Liver (tissue), 9 donors: ENCODE measurements around the gene SLC38A7. TPM values are rescaled to one million over a fixed set of nuclear protein-coding genes. Genes with fewer than 3 reads are reported as not detected.

Source experiments
- DNase-seq: peaks from one replicate; pipeline ENCODE4 v3.0.0-alpha.2; 2017; ENCODE audit warnings: low spot score
- H3K27ac ChIP-seq, 2 donors: one replicate each; pipeline ENCODE4 v1.7.0; 2013; ENCODE audit warnings: inconsistent platforms in 2 of 2, low read length in 2 of 2, control low read depth in 1 of 2, low read depth in 1 of 2, mild to moderate bottlenecking in 1 of 2
- H3K27me3 ChIP-seq, 4 donors: one replicate each; pipeline versions ENCODE4 v1.6.1 to v1.7.0; 2013; ENCODE audit warnings: low read length in 3 of 4, inconsistent platforms in 1 of 4, mild to moderate bottlenecking in 1 of 4, moderate library complexity in 1 of 4; ENCODE audit not compliant: control insufficient read depth in 4 of 4, insufficient read depth in 4 of 4
- H3K36me3 ChIP-seq, 4 donors: one replicate each; pipeline versions ENCODE4 v1.6.1 to v1.7.0; 2013; ENCODE audit warnings: low read length in 3 of 4, mild to moderate bottlenecking in 3 of 4, low read depth in 1 of 4, moderate library complexity in 1 of 4; ENCODE audit not compliant: control insufficient read depth in 4 of 4, insufficient read depth in 3 of 4
- H3K4me1 ChIP-seq, 4 donors: one replicate each; pipeline versions ENCODE4 v1.6.1 to v1.7.0; 2013; ENCODE audit warnings: low read length in 3 of 4, mild to moderate bottlenecking in 3 of 4, moderate library complexity in 1 of 4; ENCODE audit not compliant: control insufficient read depth in 4 of 4, insufficient read depth in 4 of 4
- H3K4me3 ChIP-seq, 3 donors: one replicate each; pipeline versions ENCODE4 v1.6.1 to v1.7.0; 2013; ENCODE audit warnings: low read length in 3 of 3, control low read depth in 1 of 3, low read depth in 1 of 3, mild to moderate bottlenecking in 1 of 3
- H3K9ac ChIP-seq, 2 donors: one replicate each; pipeline ENCODE4 v1.7.0; 2013; ENCODE audit warnings: low read length in 2 of 2, mild to moderate bottlenecking in 2 of 2, moderate library complexity in 2 of 2, control low read depth in 1 of 2, low read depth in 1 of 2
- H3K9me3 ChIP-seq, 4 donors: one replicate each; pipeline versions ENCODE4 v1.6.1 to v1.7.0; 2013; ENCODE audit warnings: low read length in 3 of 4; ENCODE audit not compliant: control insufficient read depth in 4 of 4
- ATF3 ChIP-seq: IDR thresholded peaks from 2 replicates; pipeline ENCODE4 v1.6.1; 2016; ENCODE audit warnings: antibody characterized with exemption
- EGR1 ChIP-seq, 2 donors: IDR thresholded peaks; 2 replicates each; pipeline ENCODE4 v1.6.1; 2016 to 2018; ENCODE audit warnings: antibody characterized with exemption in 2 of 2, low read depth in 2 of 2
- FOXA1 ChIP-seq: IDR thresholded peaks from 2 replicates; pipeline ENCODE4 v1.6.1; 2016; ENCODE audit warnings: antibody characterized with exemption
- FOXA2 ChIP-seq: IDR thresholded peaks from 2 replicates; pipeline ENCODE4 v1.6.1; 2016; ENCODE audit warnings: antibody characterized with exemption
- GABPA ChIP-seq, 2 donors: IDR thresholded peaks in 1 of 2; conservative IDR thresholded peaks in 1 of 2; 2 replicates each; pipeline ENCODE4 v1.6.1; 2016; ENCODE audit warnings: antibody characterized with exemption in 2 of 2, mild to moderate bottlenecking in 1 of 2, moderate library complexity in 1 of 2
- HNF4A ChIP-seq, 2 donors: conservative IDR thresholded peaks; 2 replicates each; pipeline ENCODE4 v1.6.1; 2016; ENCODE audit warnings: antibody characterized with exemption in 2 of 2, mild to moderate bottlenecking in 2 of 2
- HNF4G ChIP-seq: IDR thresholded peaks from 2 replicates; pipeline ENCODE4 v1.6.1; 2016; ENCODE audit warnings: antibody characterized with exemption
- JUND ChIP-seq, 2 donors: IDR thresholded peaks; 2 replicates each; pipeline ENCODE4 v1.6.1; 2016; ENCODE audit warnings: antibody characterized with exemption in 2 of 2
- NR2F2 ChIP-seq: IDR thresholded peaks from 2 replicates; pipeline ENCODE4 v1.6.1; 2016; ENCODE audit warnings: antibody characterized with exemption
- RAD21 ChIP-seq, 2 donors: IDR thresholded peaks; 2 replicates each; pipeline ENCODE4 v1.6.1; 2016; ENCODE audit warnings: antibody characterized with exemption in 2 of 2, mild to moderate bottlenecking in 2 of 2
- REST ChIP-seq: IDR thresholded peaks from 2 replicates; pipeline ENCODE4 v1.6.1; 2016; ENCODE audit warnings: antibody characterized with exemption, mild to moderate bottlenecking
- RXRA ChIP-seq, 2 donors: IDR thresholded peaks; 2 replicates each; pipeline ENCODE4 v1.6.1; 2017 to 2018; ENCODE audit warnings: antibody characterized with exemption in 2 of 2, mild to moderate bottlenecking in 1 of 2
- SP1 ChIP-seq: IDR thresholded peaks from 2 replicates; pipeline ENCODE4 v1.6.1; 2018; ENCODE audit warnings: antibody characterized with exemption, mild to moderate bottlenecking
- TAF1 ChIP-seq: conservative IDR thresholded peaks from 2 replicates; pipeline ENCODE4 v1.6.1; 2016; ENCODE audit warnings: antibody characterized with exemption, mild to moderate bottlenecking
- YY1 ChIP-seq: IDR thresholded peaks from 2 replicates; pipeline ENCODE4 v1.6.1; 2016; ENCODE audit warnings: antibody characterized with exemption, mild to moderate bottlenecking
- ZBTB33 ChIP-seq: IDR thresholded peaks from 2 replicates; pipeline ENCODE4 v1.6.1; 2016; ENCODE audit warnings: antibody characterized with exemption
- WGBS: extraction: QIAGEN DNeasy Blood & Tissue Kit; methylation state at CpG from one replicate; pipeline ENCODE4 v1.1.7; 2013; 5-methylcytosine and 5-hydroxymethylcytosine counted together
- polyA plus RNA-seq, 2 donors: library from polyadenylated mRNA; stranded (reverse) in 1 of 2; unstranded in 1 of 2; fragments of 200-250 nt in 1 of 2; fragments of >200 nt in 1 of 2; fragmentation: Nextera tagmentation in 1 of 2; extraction: Ambion mirVana in 1 of 2; gene quantifications; one replicate each; pipeline versions ENCODE4 v1.2.1 to v1.2.3, GENCODE V29; 2013 to 2015
- total RNA-seq, 2 donors: library from RNA; depleted of rRNA; stranded (reverse); fragments of >200 nt; gene quantifications; one replicate each; pipeline ENCODE4 v1.2.3, GENCODE V29; 2014
- TF ChIP-seq, protein P1 (sequence below): fragments of 150-350 bp; IDR thresholded peaks from 2 replicates; pipeline ENCODE4 v1.5.1; 2017; ENCODE audit warnings: improper control_type of control experiment, low read depth, low read length; ENCODE audit not compliant: missing input control
- TF ChIP-seq, protein P2 (sequence below): IDR thresholded peaks from 2 replicates; pipeline ENCODE4 v1.6.1; 2016; ENCODE audit warnings: antibody characterized with exemption
- donor health status: healthy.
- donor health status: healthy.
- donor health status: healthy.
- donor health status: healthy.
- donor health status: healthy.

SLC38A7 gene
- total and polyA plus RNA-seq, 4 donors = 7.9 to 18.7 (median 11.0) TPM

DNA sequence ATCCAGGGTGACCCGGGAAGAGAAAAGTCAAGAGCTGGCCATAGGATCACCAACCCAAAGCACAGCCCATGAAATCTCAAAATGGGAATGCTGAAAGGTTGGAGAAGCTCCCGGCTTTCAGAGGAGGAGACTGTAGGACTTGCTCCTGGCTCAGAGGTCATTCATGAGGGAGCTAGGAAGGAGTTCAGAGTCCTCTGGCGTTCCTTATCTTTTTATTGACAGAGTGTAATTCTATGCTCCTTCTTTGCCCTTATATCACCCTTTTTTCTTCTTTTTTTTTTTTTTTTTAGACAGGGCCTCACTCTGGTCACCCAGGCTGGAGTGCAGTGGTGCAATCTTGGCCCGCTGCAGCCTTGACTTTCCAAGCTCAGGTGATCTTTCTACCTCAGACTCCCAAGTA lies 27.7 kb downstream of the SLC38A7 start:
- DNase-seq = no peak
- 80% methylated on average over 4 of the region's 4 CpGs for WGBS
- H3K9ac ChIP-seq = no peak overlapping the region
- H3K36me3 ChIP-seq = no peaks in the 10 kb centered on the region
- no peaks in the 10 kb centered on the region for H3K9me3 ChIP-seq
- H3K4me1 ChIP-seq = no peaks in the 10 kb centered on the region
- H3K27ac ChIP-seq = no peak overlapping the region
- no peak overlapping the region for H3K4me3 ChIP-seq
- H3K27me3 ChIP-seq = no peaks in the 10 kb centered on the region
- no peak for TF ChIP-seq HNF4G
- TF ChIP-seq SP1 = no peak
- TF ChIP-seq, protein P1, sequence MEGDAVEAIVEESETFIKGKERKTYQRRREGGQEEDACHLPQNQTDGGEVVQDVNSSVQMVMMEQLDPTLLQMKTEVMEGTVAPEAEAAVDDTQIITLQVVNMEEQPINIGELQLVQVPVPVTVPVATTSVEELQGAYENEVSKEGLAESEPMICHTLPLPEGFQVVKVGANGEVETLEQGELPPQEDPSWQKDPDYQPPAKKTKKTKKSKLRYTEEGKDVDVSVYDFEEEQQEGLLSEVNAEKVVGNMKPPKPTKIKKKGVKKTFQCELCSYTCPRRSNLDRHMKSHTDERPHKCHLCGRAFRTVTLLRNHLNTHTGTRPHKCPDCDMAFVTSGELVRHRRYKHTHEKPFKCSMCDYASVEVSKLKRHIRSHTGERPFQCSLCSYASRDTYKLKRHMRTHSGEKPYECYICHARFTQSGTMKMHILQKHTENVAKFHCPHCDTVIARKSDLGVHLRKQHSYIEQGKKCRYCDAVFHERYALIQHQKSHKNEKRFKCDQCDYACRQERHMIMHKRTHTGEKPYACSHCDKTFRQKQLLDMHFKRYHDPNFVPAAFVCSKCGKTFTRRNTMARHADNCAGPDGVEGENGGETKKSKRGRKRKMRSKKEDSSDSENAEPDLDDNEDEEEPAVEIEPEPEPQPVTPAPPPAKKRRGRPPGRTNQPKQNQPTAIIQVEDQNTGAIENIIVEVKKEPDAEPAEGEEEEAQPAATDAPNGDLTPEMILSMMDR = no peak
- TF ChIP-seq ZBTB33 = no peak

- TF ChIP-seq FOXA1 = no peak
- TF ChIP-seq EGR1 (IDR thresholded peaks at IDR 0.05; ENCODE audit: low read depth in 2 of 2) = no peak
- TF ChIP-seq GABPA (IDR thresholded peaks at IDR 0.05 in 1 of 2, conservative IDR thresholded peaks at IDR 0.05 in 1 of 2) = no peak
- TF ChIP-seq SP1 = no peak
- no peak for TF ChIP-seq RXRA (IDR thresholded peaks at IDR 0.05)
- no peak for TF ChIP-seq RAD21 (IDR thresholded peaks at IDR 0.05)
- WGBS = 85% methylated on average over 8 of the region's 8 CpGs
- no peaks in the 10 kb centered on the region for H3K27me3 ChIP-seq
- no peak for DNase-seq
- no peaks in the 10 kb centered on the region for H3K9me3 ChIP-seq
- H3K36me3 ChIP-seq = no peaks in the 10 kb centered on the region
- no peak overlapping the region for H3K9ac ChIP-seq
- H3K27ac ChIP-seq = no peak overlapping the region
- H3K4me3 ChIP-seq = no peak overlapping the region
- H3K4me1 ChIP-seq = no peaks in the 10 kb centered on the region
Measured at GRCh38 chr16:58655215-58655596, 29.4 kb downstream of the SLC38A7 start.

DNA sequence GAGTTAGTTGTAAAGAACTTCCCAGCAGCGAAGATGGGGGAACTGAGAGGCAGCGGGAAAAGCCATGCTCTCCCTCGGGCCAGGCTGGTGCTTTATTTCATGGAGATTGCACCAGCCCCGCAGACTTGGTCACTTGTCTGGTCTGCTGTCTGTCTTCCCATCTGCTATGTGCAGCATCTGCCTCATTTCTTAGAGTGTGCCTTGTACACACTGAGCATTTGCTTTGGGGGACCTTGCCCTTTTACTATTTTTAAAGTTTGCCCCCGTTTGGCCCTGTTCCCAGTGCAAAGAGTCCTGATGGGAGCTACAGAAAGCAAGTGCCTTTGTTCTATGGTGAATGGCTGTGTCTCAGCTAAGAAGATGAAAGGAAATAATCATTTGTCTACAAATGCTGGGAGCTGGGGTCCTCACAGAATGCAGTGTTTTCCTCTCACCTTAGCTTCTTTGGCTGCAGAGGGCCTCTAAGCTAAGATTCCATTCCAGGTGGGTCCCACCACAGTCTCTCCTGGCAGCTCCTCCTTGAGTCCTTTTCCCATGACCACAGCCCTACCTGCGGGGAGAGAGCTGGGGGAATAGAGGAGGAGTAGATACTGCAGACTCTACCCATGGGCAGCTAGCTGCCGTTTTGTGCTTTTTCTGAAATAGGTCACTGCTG lies 29.9 kb downstream of the SLC38A7 start:
- no peak overlapping the region for H3K27ac ChIP-seq
- H3K9ac ChIP-seq = no peak overlapping the region
- H3K4me3 ChIP-seq = no peak overlapping the region
- TF ChIP-seq, protein P2, sequence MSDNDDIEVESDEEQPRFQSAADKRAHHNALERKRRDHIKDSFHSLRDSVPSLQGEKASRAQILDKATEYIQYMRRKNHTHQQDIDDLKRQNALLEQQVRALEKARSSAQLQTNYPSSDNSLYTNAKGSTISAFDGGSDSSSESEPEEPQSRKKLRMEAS = no peak
- TF ChIP-seq FOXA2 (no peak), HNF4G (no peak), RAD21 (IDR thresholded peaks at IDR 0.05) (no peak), ZBTB33 (no peak), HNF4A (conservative IDR thresholded peaks at IDR 0.05) (no peak), YY1 (no peak), FOXA1 (no peak), JUND (IDR thresholded peaks at IDR 0.05) (no peak), REST (no peak), NR2F2 (no peak), TAF1 (no peak), ATF3 (no peak), RXRA (IDR thresholded peaks at IDR 0.05) (no peak), SP1 (no peak), EGR1 (IDR thresholded peaks at IDR 0.05; ENCODE audit: low read depth in 2 of 2) (no peak)
- H3K4me1 ChIP-seq = no peaks in the 10 kb centered on the region
- DNase-seq = no peak
- H3K9me3 ChIP-seq = no peaks in the 10 kb centered on the region
- H3K27me3 ChIP-seq = no peaks in the 10 kb centered on the region
- WGBS = 86% methylated on average over 7 of the region's 7 CpGs
- H3K36me3 ChIP-seq = no peaks in the 10 kb centered on the region
